IMR-90 (cell line): ENCODE measurements around the gene ZNF763. TPM values are rescaled to one million over a fixed set of nuclear protein-coding genes. Genes with fewer than 3 reads are reported as not detected.

Experiments
- ATAC-seq: fragments of 200-7000 bp; cut with Tn5 transposase; 2 replicates; pipeline ENCODE4 v1.9.1; 2020; ENCODE audit warnings: low read depth, mild to moderate bottlenecking, moderate library complexity
- BruUV-seq: library from RNA; stranded (reverse); fragments of 400-500 nt; replicated peaks from 2 replicates; lab custom pipeline; 2021; lab: Mats Ljungman, UMichigan
- CTCF ChIA-PET: fragments of 300-600 bp; formaldehyde crosslinking; extraction: SDS; loops from one replicate; lab custom pipeline; 2021; ENCODE audit warnings: antibody characterized with exemption; lab: Yijun Ruan, JAX
- POLR2A ChIA-PET: fragments of 300-600 bp; sonication (Branson Sonifier 250); formaldehyde crosslinking; loops from one replicate; lab custom pipeline; 2022; ENCODE audit warnings: antibody characterized with exemption; ENCODE audit not compliant: unreplicated experiment; lab: Charles Lee
- DNase-seq: peaks from one replicate; pipeline ENCODE4 v3.0.0; 2013
- H2AFZ ChIP-seq: replicated peaks from 2 replicates; pipeline ENCODE3; 2013; ENCODE audit warnings: low read length, mild to moderate bottlenecking; ENCODE audit not compliant: poor library complexity
- H2AK5ac ChIP-seq: 2 replicates; pipeline ENCODE4 v1.6.1; 2013; ENCODE audit warnings: low read depth, low read length, inconsistent platforms
- H2AK9ac ChIP-seq: replicated peaks from 2 replicates; pipeline ENCODE3; 2013; ENCODE audit warnings: mild to moderate bottlenecking, low read depth, low read length, moderate library complexity; ENCODE audit not compliant: poor library complexity
- H2BK120ac ChIP-seq: 2 replicates; pipeline ENCODE4 v1.6.1; 2013; ENCODE audit warnings: low read depth, low read length, inconsistent platforms
- H2BK15ac ChIP-seq: 3 replicates; pipeline ENCODE4 v1.6.1; 2013; ENCODE audit warnings: low read depth, low read length, inconsistent platforms
- H2BK20ac ChIP-seq: 2 replicates; pipeline ENCODE4 v1.6.1; 2013; ENCODE audit warnings: low read depth, mild to moderate bottlenecking, inconsistent platforms, low read length, moderate library complexity
- H2BK5ac ChIP-seq: 2 replicates; pipeline ENCODE4 v1.6.1; 2013; ENCODE audit warnings: mild to moderate bottlenecking, low read depth, low read length, inconsistent platforms; ENCODE audit not compliant: poor library complexity, severe bottlenecking
- H3K14ac ChIP-seq: replicated peaks from 2 replicates; pipeline ENCODE4 v1.6.1; 2013; ENCODE audit warnings: low read depth, low read length, inconsistent platforms
- H3K18ac ChIP-seq: 2 replicates; pipeline ENCODE4 v1.6.1; 2013; ENCODE audit warnings: low read depth, low read length, control low read depth
- H3K23ac ChIP-seq: 2 replicates; pipeline ENCODE4 v1.6.1; 2013; ENCODE audit warnings: low read depth, low read length, inconsistent platforms
- H3K27ac ChIP-seq: 2 replicates; pipeline ENCODE4 v1.5.1; 2013; ENCODE audit warnings: mild to moderate bottlenecking, control low read depth, low read length; ENCODE audit not compliant: insufficient read depth
- H3K27me3 ChIP-seq: 2 replicates; pipeline ENCODE4 v1.6.1; 2013; ENCODE audit warnings: low read length; ENCODE audit not compliant: control insufficient read depth, insufficient read depth
- H3K36me3 ChIP-seq: 2 replicates; pipeline ENCODE4 v1.6.1; 2013; ENCODE audit warnings: low read length, mixed read lengths; ENCODE audit not compliant: control insufficient read depth, insufficient read depth
- H3K4ac ChIP-seq: 2 replicates; pipeline ENCODE4 v1.6.1; 2013; ENCODE audit warnings: low read depth, low read length, inconsistent platforms
- H3K4me1 ChIP-seq: 2 replicates; pipeline ENCODE4 v1.6.1; 2013; ENCODE audit warnings: low read length, mixed read lengths; ENCODE audit not compliant: control insufficient read depth, insufficient read depth
- H3K4me2 ChIP-seq: 2 replicates; pipeline ENCODE4 v1.6.1; 2013; ENCODE audit warnings: low read depth, mild to moderate bottlenecking, control low read depth, low read length, moderate library complexity
- H3K4me3 ChIP-seq: 2 replicates; pipeline ENCODE4 v1.5.1; 2013; ENCODE audit warnings: low read depth, mild to moderate bottlenecking, control low read depth, low read length, moderate library complexity; ENCODE audit not compliant: insufficient read depth
- H3K56ac ChIP-seq: 2 replicates; pipeline ENCODE4 v1.6.1; 2013; ENCODE audit warnings: low read length, inconsistent platforms; ENCODE audit not compliant: insufficient read depth; ENCODE audit errors: extremely low read depth
- H3K79me1 ChIP-seq, 2 experiments: 2 replicates each; pipeline ENCODE4 v1.6.1; 2013; ENCODE audit warnings: low read length in 2 of 2, inconsistent platforms in 1 of 2, low read depth in 1 of 2
- H3K9ac ChIP-seq: 2 replicates; pipeline ENCODE4 v1.6.1; 2013; ENCODE audit warnings: low read depth, low read length, control low read depth
- H3K9me1 ChIP-seq: 2 replicates; pipeline ENCODE4 v1.6.1; 2013; ENCODE audit warnings: low read length, inconsistent platforms; ENCODE audit not compliant: insufficient read depth
- H3K9me3 ChIP-seq: 2 replicates; pipeline ENCODE4 v1.6.1; 2013; ENCODE audit warnings: low read length; ENCODE audit not compliant: control insufficient read depth, insufficient read depth
- H4K20me1 ChIP-seq: 2 replicates; pipeline ENCODE4 v1.6.1; 2013; ENCODE audit warnings: low read length, inconsistent platforms; ENCODE audit not compliant: insufficient read depth
- H4K5ac ChIP-seq: 2 replicates; pipeline ENCODE4 v1.6.1; 2013; ENCODE audit warnings: mild to moderate bottlenecking, low read depth, low read length, control low read depth
- H4K8ac ChIP-seq, 2 experiments: 2 replicates each; pipeline ENCODE4 v1.6.1; 2013; ENCODE audit warnings: low read depth in 2 of 2, low read length in 2 of 2, control low read depth in 1 of 2, inconsistent platforms in 1 of 2
- H4K91ac ChIP-seq: 2 replicates; pipeline ENCODE4 v1.6.1; 2013; ENCODE audit warnings: low read depth, low read length, inconsistent platforms; ENCODE audit not compliant: insufficient read depth
- BHLHE40 ChIP-seq: fragments of 150-350 bp; IDR thresholded peaks from 2 replicates; pipeline ENCODE4 v1.6.1; 2016; ENCODE audit warnings: mild to moderate bottlenecking, low read depth, low read length
- CEBPB ChIP-seq: IDR thresholded peaks from 2 replicates; pipeline ENCODE4 v1.6.1; 2012; ENCODE audit warnings: low read depth, low read length, improper control_type of control experiment
- CHD1 ChIP-seq: IDR thresholded peaks from 2 replicates; pipeline ENCODE4 v1.6.1; 2012; ENCODE audit warnings: low read depth, low read length, improper control_type of control experiment
- CTCF ChIP-seq: conservative IDR thresholded peaks from 2 replicates; pipeline ENCODE4 v1.5.1; 2012; ENCODE audit warnings: mild to moderate bottlenecking, low read depth, low read length, improper control_type of control experiment
- FOS ChIP-seq: fragments of 150-350 bp; IDR thresholded peaks from 2 replicates; pipeline ENCODE4 v1.6.1; 2016; ENCODE audit warnings: low read depth, low read length
- MAZ ChIP-seq: IDR thresholded peaks from 2 replicates; pipeline ENCODE4 v1.6.1; 2012; ENCODE audit warnings: low read depth, mild to moderate bottlenecking, low read length, improper control_type of control experiment, moderate library complexity, borderline replicate concordance
- MXI1 ChIP-seq: IDR thresholded peaks from 2 replicates; pipeline ENCODE4 v1.6.1; 2012; ENCODE audit warnings: low read depth, mild to moderate bottlenecking, low read length, moderate library complexity, borderline replicate concordance
- NFE2L2 ChIP-seq: fragments of 150-350 bp; IDR thresholded peaks from 2 replicates; pipeline ENCODE4 v1.6.1; 2016; ENCODE audit warnings: low read depth, mild to moderate bottlenecking, low read length
- POLR2A ChIP-seq: IDR thresholded peaks from 2 replicates; pipeline ENCODE4 v1.6.1; 2012; ENCODE audit warnings: mild to moderate bottlenecking, low read depth, low read length
- RFX5 ChIP-seq: IDR thresholded peaks from 2 replicates; pipeline ENCODE4 v1.8.0; 2012; ENCODE audit warnings: low read depth, mild to moderate bottlenecking, low read length, moderate library complexity
- SMC3 ChIP-seq: fragments of 150-350 bp; IDR thresholded peaks from 2 replicates; pipeline ENCODE4 v1.6.1; 2016; ENCODE audit warnings: low read depth, mild to moderate bottlenecking, antibody characterized with exemption, low read length, moderate library complexity
- WGBS, 2 experiments: methylation state at CpG; one replicate each; pipeline versions ENCODE4 v1.1.5 to v1.1.7; 2013; ENCODE audit warnings: missing lambda C conversion rate in 2 of 2; ENCODE audit not compliant: insufficient read length in 1 of 2; ENCODE audit errors: extremely low coverage in 2 of 2; 5-methylcytosine and 5-hydroxymethylcytosine counted together
- dilution Hi-C: fragments of 300-500 bp; cut with HindIII; formaldehyde crosslinking; loops from one replicate; pipeline ENCODE4 v1.14.3; 2018; ENCODE audit warnings: low sequenced_read_pairs; ENCODE audit not compliant: unreplicated experiment
- in situ Hi-C: fragments of 300-500 bp; cut with MboI; formaldehyde crosslinking; loops from 3 replicates; pipeline ENCODE4 v1.14.3; 2019; ENCODE audit warnings: low sequenced_read_pairs, inconsistent platforms, mixed read lengths
- intact Hi-C: fragments of 100-400 bp; cut with micrococcal nuclease; formaldehyde crosslinking; loops from 2 replicates; pipeline ENCODE4 v1.10.0; 2022
- polyA plus RNA-seq, 3 experiments: library from polyadenylated mRNA; depleted of rRNA; stranded (reverse); fragments of >200 nt; gene quantifications; 2 replicates each; pipeline ENCODE4 v1.2.3, GENCODE V29; 2012; ENCODE audit warnings: low replicate concordance in 1 of 3
- total RNA-seq: library from RNA; depleted of rRNA; stranded (reverse); fragments of >200 nt; gene quantifications from 2 replicates; pipeline ENCODE4 v1.2.3, GENCODE V29; 2012
- TF ChIP-seq, protein P1 (sequence below): fragments of 150-350 bp; IDR thresholded peaks from 2 replicates; pipeline ENCODE4 v1.6.1; 2017; ENCODE audit warnings: mild to moderate bottlenecking, antibody characterized with exemption, low read length, low read depth

Gene ZNF763
- total and polyA plus RNA-seq, 2 of the 4 experiments (the other 2 are of a cell fraction): 0.90 to 0.94 TPM

DNA sequence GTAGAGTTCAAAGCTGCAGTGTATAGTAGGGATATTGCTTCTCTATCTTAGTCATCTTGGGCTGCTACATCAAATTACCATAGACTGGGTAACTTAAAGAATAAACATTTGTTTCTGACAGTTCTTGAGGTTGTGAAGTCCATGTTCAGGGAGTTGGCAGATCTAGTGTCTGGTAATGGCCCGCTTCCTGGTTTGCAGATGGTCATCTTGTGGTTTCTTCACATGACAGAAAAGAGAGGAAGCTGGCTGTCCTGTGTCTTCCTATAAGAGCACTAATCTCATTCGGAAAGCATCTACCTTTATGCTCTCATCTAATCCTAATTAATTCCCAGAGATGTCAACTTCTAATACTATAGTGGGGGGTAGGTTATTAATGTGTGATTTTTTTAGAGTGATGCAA is 6.2 kb downstream of the ZNF763 start:
- Histone ChIP-seq H3K4ac (no peak overlapping the region), H3K27ac (no peak overlapping the region), H2BK120ac (no peak overlapping the region), H3K9me1 (no peaks in the 10 kb centered on the region), H3K9ac (no peak overlapping the region), H4K5ac (no peak overlapping the region), H3K79me1 (no peaks in the 10 kb centered on the region), H2AFZ (no peak overlapping the region), H3K56ac (no peak overlapping the region), H3K14ac (no peak overlapping the region), H3K4me2 (no peak overlapping the region), H2AK5ac (no peak overlapping the region), H3K9me3 (peaks cover 6% of the 10 kb centered on the region; the same call in 1 of the 2 replicates), H3K4me3 (no peak overlapping the region), H2BK15ac (no peak overlapping the region), H4K20me1 (no peaks in the 10 kb centered on the region), H2BK5ac (no peak overlapping the region), H3K36me3 (no peaks in the 10 kb centered on the region), H2BK20ac (no peak overlapping the region), H3K18ac (no peak overlapping the region), H3K27me3 (no peaks in the 10 kb centered on the region), H4K91ac (no peak overlapping the region), H3K23ac (no peak overlapping the region), H2AK9ac (no peak overlapping the region), H4K8ac (no peak overlapping the region), H3K4me1 (no peaks in the 10 kb centered on the region)
- DNase-seq (no peak), ATAC-seq (no peak)
- intact Hi-C loops: no loop called here
- POLR2A ChIA-PET: no interaction called here
- TF ChIP-seq CTCF (no peak), POLR2A (no peak), MAZ (no peak), CEBPB (no peak), RFX5 (no peak), MXI1 (no peak), NFE2L2 (no peak), BHLHE40 (no peak), CHD1 (no peak), FOS (no peak), SMC3 (no peak)
- TF ChIP-seq, protein P1, sequence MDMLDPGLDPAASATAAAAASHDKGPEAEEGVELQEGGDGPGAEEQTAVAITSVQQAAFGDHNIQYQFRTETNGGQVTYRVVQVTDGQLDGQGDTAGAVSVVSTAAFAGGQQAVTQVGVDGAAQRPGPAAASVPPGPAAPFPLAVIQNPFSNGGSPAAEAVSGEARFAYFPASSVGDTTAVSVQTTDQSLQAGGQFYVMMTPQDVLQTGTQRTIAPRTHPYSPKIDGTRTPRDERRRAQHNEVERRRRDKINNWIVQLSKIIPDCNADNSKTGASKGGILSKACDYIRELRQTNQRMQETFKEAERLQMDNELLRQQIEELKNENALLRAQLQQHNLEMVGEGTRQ: no peak
- CTCF ChIA-PET: no interaction called here
- no TSS peak for BruUV-seq
- dilution Hi-C loops: no loop called here
- in situ Hi-C loops: no loop called here
- no CpG with 5 or more reads among the region's 2 CpGs for WGBS, 2 experiments
